Stimulated activated memory B cell treated with anti-CD40 and anti-IgM and Interleukin-4, amounts not matched to agents 10 μg/mL and 1 μg/mL and 100 μg/mL, for 72 hours (primary cell): Measurements from ENCODE around the gene ZNF148.

ENCODE experiments used
- ATAC-seq: fragments of 150-1000 bp; cut with Tn5 transposase; 2 replicates; pipeline ENCODE4 v1.10.0; 2021
- H3K27ac Mint-ChIP-seq: one replicate; pipeline ENCODE4 v1.8.0; 2022; ENCODE audit warnings: mild to moderate bottlenecking, mixed read lengths
- H3K27me3 Mint-ChIP-seq: one replicate; pipeline ENCODE4 v1.8.0; 2022; ENCODE audit warnings: mixed read lengths
- H3K36me3 Mint-ChIP-seq: one replicate; pipeline ENCODE4 v1.8.0; 2022; ENCODE audit warnings: mixed read lengths
- H3K4me1 Mint-ChIP-seq: one replicate; pipeline ENCODE4 v1.8.0; 2022; ENCODE audit warnings: mixed read lengths
- H3K4me3 Mint-ChIP-seq: one replicate; pipeline ENCODE4 v1.8.0; 2022; ENCODE audit warnings: mild to moderate bottlenecking, moderate library complexity, mixed read lengths
- H3K9me3 Mint-ChIP-seq: one replicate; pipeline ENCODE4 v1.8.0; 2022; ENCODE audit warnings: mixed read lengths

The ZNF148 gene

GRCh38 chr3:125246237-125246636 is 128.9 kb downstream of the ZNF148 start:
- no peak overlapping the region for H3K4me3 Mint-ChIP-seq
- no peaks in the 10 kb centered on the region for H3K9me3 Mint-ChIP-seq
- no peaks in the 10 kb centered on the region for H3K27me3 Mint-ChIP-seq
- no peak overlapping the region for H3K27ac Mint-ChIP-seq
- peaks cover 58% of the 10 kb centered on the region for H3K36me3 Mint-ChIP-seq
- ATAC-seq = no peak
- H3K4me1 Mint-ChIP-seq = no peaks in the 10 kb centered on the region

DNA sequence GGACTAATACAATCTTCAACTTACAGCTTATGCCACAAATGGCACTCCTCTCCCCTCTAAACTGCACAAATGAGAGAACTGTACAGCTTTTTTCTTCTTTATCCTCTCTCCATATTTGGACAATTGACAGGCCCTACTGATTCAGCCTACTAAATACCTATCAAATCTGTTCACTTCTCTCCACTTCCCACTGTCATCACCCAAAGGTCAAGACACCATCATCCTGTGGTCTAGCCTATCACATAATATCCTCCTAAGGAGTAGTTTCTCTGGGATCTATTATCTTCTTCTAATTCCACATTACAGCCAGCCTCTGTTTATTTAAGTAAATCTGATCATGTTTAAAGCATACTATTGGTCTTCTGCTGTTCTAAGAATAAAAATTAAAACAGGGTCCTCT is 129.6 kb downstream of the ZNF148 start:
- H3K4me3 Mint-ChIP-seq = no peak overlapping the region

GRCh38 chr3:125240496-125240895 is 134.6 kb downstream of the ZNF148 start:
- Mint-ChIP-seq H3K27me3 (no peaks in the 10 kb centered on the region), H3K4me3 (no peak overlapping the region), H3K4me1 (no peaks in the 10 kb centered on the region), H3K36me3 (peaks cover 75% of the 10 kb centered on the region), H3K9me3 (peaks cover 8% of the 10 kb centered on the region), H3K27ac (no peak overlapping the region)
- ATAC-seq = no peak

More for the DNA sequence above, 129.6 kb downstream of the ZNF148 start:
- Mint-ChIP-seq H3K36me3 (peaks cover 59% of the 10 kb centered on the region), H3K9me3 (no peaks in the 10 kb centered on the region), H3K27ac (no peak overlapping the region), H3K4me1 (no peaks in the 10 kb centered on the region), H3K27me3 (no peaks in the 10 kb centered on the region)
- ATAC-seq = no peak

DNA sequence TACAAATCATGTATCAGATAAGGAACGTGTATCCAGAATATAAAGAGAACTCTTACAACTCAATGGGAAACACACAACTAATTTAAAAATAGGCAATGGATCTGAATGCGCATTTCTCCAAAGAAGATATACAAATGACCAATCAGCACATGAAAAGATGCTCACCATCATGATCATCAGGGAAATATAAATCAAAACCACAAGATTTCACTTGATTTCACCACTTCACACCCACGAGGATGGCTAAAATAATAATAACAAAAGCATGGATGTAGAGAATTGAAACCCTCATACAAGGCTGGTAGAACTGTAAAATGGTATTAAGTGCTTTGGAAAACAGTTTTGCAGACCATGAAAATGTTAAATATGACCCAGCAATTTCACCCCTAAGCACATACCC is 135.9 kb downstream of the ZNF148 start:
- peaks cover 71% of the 10 kb centered on the region for H3K36me3 Mint-ChIP-seq
- peaks cover 8% of the 10 kb centered on the region for H3K9me3 Mint-ChIP-seq
- H3K27ac Mint-ChIP-seq = no peak overlapping the region
- ATAC-seq = no peak
- no peaks in the 10 kb centered on the region for H3K27me3 Mint-ChIP-seq
- H3K4me1 Mint-ChIP-seq = no peaks in the 10 kb centered on the region
- H3K4me3 Mint-ChIP-seq = no peak overlapping the region

GRCh38 chr3:125238759-125239158 is 136.4 kb downstream of the ZNF148 start:
- Mint-ChIP-seq H3K36me3 (peaks cover 74% of the 10 kb centered on the region), H3K4me1 (no peaks in the 10 kb centered on the region), H3K4me3 (no peak overlapping the region), H3K9me3 (peaks cover 8% of the 10 kb centered on the region), H3K27me3 (no peaks in the 10 kb centered on the region), H3K27ac (no peak overlapping the region)
- no peak for ATAC-seq

DNA sequence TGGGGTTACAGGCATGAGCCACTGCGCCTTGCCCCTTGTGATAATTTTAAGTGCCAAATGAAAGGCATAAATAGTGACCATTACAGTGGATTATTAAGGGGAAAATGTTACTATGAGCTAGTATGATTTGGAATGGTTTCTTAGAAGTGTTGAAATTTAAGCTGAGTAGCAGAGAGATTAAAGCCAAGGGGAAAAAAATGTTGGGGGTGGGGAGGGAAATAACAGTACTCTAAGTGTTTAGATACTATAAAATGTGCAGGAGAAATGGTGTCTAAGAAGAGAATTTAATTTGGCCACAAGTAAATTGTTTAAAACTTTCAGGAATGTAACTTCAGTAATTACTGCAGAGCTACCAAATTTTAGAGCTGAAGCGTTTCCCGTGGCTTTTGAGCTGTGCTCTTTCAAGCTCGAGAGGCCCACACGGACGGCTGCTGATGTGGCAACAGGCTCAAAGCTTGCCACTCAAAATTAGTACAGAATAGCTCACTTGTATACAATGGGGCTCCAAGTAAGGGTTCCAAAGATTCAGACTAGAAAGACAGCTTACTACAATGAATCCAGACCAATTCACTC is 138.7 kb downstream of the ZNF148 start:
- no peak for ATAC-seq
- Mint-ChIP-seq H3K27ac (no peak overlapping the region), H3K4me3 (no peak overlapping the region), H3K27me3 (no peaks in the 10 kb centered on the region), H3K36me3 (peaks cover 80% of the 10 kb centered on the region), H3K4me1 (no peaks in the 10 kb centered on the region), H3K9me3 (peaks cover 8% of the 10 kb centered on the region)

DNA sequence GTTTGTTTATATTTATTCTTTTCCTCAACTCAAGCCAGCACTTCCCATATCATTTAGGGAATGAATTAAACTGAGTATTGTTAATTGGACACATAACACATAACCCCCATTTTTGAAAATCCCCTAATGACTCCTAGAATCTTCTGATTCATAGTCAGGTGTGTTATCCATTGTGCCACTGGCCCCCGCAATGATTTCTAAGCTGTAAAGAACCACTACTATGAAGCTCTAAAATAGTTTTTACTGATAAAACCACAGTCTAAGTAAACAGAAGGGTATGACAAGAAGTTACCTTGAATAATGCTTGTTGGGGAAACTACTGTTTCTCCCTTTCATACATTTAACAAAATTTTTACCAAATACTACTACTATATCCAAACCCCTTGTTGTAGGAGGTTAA is 140.3 kb downstream of the ZNF148 start:
- Mint-ChIP-seq H3K27ac (no peak overlapping the region), H3K27me3 (no peaks in the 10 kb centered on the region), H3K9me3 (peaks cover 8% of the 10 kb centered on the region), H3K4me1 (no peaks in the 10 kb centered on the region), H3K36me3 (peaks cover 75% of the 10 kb centered on the region), H3K4me3 (no peak overlapping the region)
- no peak for ATAC-seq

- peaks cover 67% of the 10 kb centered on the region for H3K36me3 Mint-ChIP-seq
- ATAC-seq = no peak
Measured at GRCh38 chr3:125232401-125232800, 142.7 kb downstream of the ZNF148 start.

DNA sequence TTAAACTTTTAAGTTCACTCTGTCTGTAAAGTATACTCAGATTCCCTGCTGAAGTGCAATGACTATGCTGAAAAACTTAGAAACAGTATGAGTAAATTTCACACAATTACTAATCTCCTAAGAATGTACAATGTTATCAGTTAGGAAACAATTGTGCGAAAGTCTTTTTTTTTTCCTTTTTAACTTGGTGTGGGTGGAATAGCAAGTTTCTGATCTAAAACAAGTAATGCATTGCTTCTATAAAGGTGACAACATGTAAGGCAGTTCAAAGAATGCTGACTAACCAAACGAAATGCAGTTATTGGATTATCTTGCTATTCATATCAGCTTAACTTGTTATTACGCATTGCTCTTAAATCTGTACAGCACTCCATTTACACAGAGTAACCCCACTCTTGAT is 143.2 kb downstream of the ZNF148 start:
- no peak overlapping the region for H3K4me3 Mint-ChIP-seq
- H3K36me3 Mint-ChIP-seq = peaks cover 63% of the 10 kb centered on the region
- H3K27ac Mint-ChIP-seq = no peak overlapping the region
- H3K27me3 Mint-ChIP-seq = no peaks in the 10 kb centered on the region
- ATAC-seq = no peak
- H3K4me1 Mint-ChIP-seq = no peaks in the 10 kb centered on the region
- H3K9me3 Mint-ChIP-seq = peaks cover 6% of the 10 kb centered on the region

More at GRCh38 chr3:125232401-125232800, 142.7 kb downstream of the ZNF148 start:
- Mint-ChIP-seq H3K9me3 (peaks cover 8% of the 10 kb centered on the region), H3K4me1 (no peaks in the 10 kb centered on the region), H3K4me3 (no peak overlapping the region), H3K27ac (no peak overlapping the region), H3K27me3 (no peaks in the 10 kb centered on the region)

GRCh38 chr3:125229707-125230106 is 145.4 kb downstream of the ZNF148 start:
- no peak overlapping the region for H3K4me3 Mint-ChIP-seq
- H3K27me3 Mint-ChIP-seq = no peaks in the 10 kb centered on the region
- no peaks in the 10 kb centered on the region for H3K4me1 Mint-ChIP-seq
- peaks cover 45% of the 10 kb centered on the region for H3K36me3 Mint-ChIP-seq
- no peaks in the 10 kb centered on the region for H3K9me3 Mint-ChIP-seq
- ATAC-seq = no peak
- no peak overlapping the region for H3K27ac Mint-ChIP-seq

DNA sequence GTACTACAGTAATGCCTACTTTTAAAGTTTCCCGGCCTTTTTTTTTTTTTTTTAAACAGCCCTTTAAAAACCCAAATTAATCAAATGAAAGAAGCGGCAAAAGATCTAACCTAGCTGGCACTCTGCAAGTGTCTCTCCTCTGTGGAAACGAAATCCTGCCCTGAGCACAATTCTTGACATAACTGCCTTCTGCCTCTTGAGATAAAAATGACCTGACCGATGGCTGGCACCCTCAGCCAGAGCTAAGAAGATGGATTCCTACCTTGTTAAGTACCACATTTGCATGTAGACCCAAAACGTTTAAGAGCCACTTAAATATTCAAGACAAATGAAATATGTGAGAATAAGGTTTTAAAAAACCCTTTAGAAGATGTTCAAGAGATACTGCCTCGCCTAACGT is 146.0 kb downstream of the ZNF148 start:
- Mint-ChIP-seq H3K27ac (no peak overlapping the region), H3K4me3 (no peak overlapping the region), H3K9me3 (no peaks in the 10 kb centered on the region), H3K27me3 (no peaks in the 10 kb centered on the region), H3K4me1 (no peaks in the 10 kb centered on the region), H3K36me3 (peaks cover 45% of the 10 kb centered on the region)
- no peak for ATAC-seq

GRCh38 chr3:125221831-125222230 is 153.3 kb downstream of the ZNF148 start:
- Mint-ChIP-seq H3K4me1 (peaks cover 18% of the 10 kb centered on the region), H3K27ac (peak overlapping the region; percentile 2), H3K4me3 (no peak overlapping the region), H3K36me3 (no peaks in the 10 kb centered on the region), H3K9me3 (no peaks in the 10 kb centered on the region), H3K27me3 (no peaks in the 10 kb centered on the region)
- ATAC-seq = no peak

GRCh38 chr3:125220727-125221429 is 154.2 kb downstream of the ZNF148 start:
- Mint-ChIP-seq H3K4me3 (no peak overlapping the region), H3K36me3 (no peaks in the 10 kb centered on the region), H3K4me1 (peaks cover 18% of the 10 kb centered on the region), H3K9me3 (no peaks in the 10 kb centered on the region), H3K27ac (peak overlapping the region; percentile 2), H3K27me3 (no peaks in the 10 kb centered on the region)
- peak; percentile 64 for ATAC-seq

GRCh38 chr3:125220183-125220582 is 154.9 kb downstream of the ZNF148 start:
- Mint-ChIP-seq H3K4me1 (peaks cover 20% of the 10 kb centered on the region), H3K27me3 (peaks cover 1% of the 10 kb centered on the region), H3K9me3 (no peaks in the 10 kb centered on the region), H3K27ac (no peak overlapping the region), H3K4me3 (no peak overlapping the region), H3K36me3 (no peaks in the 10 kb centered on the region)
- ATAC-seq = no peak

- no peak for ATAC-seq
- no peak overlapping the region for H3K4me3 Mint-ChIP-seq
- H3K4me1 Mint-ChIP-seq = peaks cover 27% of the 10 kb centered on the region
- H3K27me3 Mint-ChIP-seq = peaks cover 10% of the 10 kb centered on the region
- no peak overlapping the region for H3K27ac Mint-ChIP-seq
- H3K36me3 Mint-ChIP-seq = no peaks in the 10 kb centered on the region
- no peaks in the 10 kb centered on the region for H3K9me3 Mint-ChIP-seq
Measured at GRCh38 chr3:125219261-125219701, 155.8 kb downstream of the ZNF148 start.

DNA sequence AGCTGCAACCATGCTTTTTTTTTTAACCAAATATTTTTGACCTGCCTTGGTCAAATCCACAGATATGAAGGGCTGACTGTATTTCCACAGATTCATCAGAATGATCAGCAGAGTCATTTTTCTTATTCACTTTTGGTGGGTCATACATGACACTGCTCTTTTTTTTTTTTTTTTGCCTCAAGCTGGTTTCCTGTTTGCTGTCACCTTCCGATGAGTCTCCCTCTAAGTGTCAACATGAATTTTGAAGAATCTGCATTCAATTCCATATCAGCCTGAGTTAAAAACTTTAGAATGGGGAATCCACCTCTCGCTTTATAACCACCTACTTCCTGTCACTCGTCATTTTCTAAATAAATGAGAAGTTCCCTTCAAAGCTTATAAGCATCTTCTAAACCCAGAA is 160.4 kb downstream of the ZNF148 start:
- Mint-ChIP-seq H3K9me3 (no peaks in the 10 kb centered on the region), H3K4me1 (peaks cover 16% of the 10 kb centered on the region), H3K27me3 (peaks cover 49% of the 10 kb centered on the region), H3K4me3 (no peak overlapping the region), H3K36me3 (no peaks in the 10 kb centered on the region), H3K27ac (no peak overlapping the region)
- no peak for ATAC-seq
